ENCODE data around the gene NKTR. TPM values are rescaled to one million over a fixed set of nuclear protein-coding genes. Genes with fewer than 3 reads are reported as not detected.

NKTR gene
- total and polyA plus RNA-seq, 2 of the 13 experiments (the other 11 are each of a cell fraction or from before 2014, with no cell fraction given) = 41.3 to 59.6 TPM

DNA sequence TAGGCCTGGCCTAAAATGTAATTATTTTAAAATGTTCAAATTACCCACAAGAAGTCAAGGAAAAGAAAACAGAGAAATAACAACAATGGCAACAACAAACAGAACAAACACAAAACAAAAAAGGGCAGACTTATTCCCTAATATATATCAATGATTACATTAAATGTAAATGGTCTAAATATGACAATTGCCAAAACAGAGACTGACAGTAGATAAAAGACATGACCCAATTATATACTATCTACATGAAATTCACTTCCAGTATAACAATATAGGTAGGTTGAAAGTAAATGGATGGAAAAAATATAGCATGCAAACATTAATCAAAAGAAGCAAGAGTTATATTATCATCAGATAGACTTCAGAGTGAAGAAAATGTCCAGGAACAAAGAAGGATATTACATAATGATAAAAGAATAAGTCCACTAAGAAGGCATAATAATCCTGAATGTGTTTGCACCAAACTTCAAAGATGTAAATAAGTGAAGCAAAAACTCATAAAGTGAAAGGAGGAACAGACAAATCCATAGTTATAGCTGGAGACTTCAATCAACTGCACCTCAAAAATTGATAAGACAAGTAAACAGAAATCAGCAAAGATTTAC, 25.2 kb upstream of the NKTR start (continued):
- TF ChIP-seq NFE2L2 (IDR thresholded peaks at IDR 0.05; ENCODE audit: low read length) (no peak), REXO4 (CRISPR knock-in tag; IDR thresholded peaks at IDR 0.05; ENCODE audit: borderline replicate concordance) (no peak), ZNF781 (CRISPR knock-in tag; IDR thresholded peaks at IDR 0.05; ENCODE audit: borderline replicate concordance, not compliant biosample characterization) (no peak), MXD3 (CRISPR knock-in tag; IDR thresholded peaks at IDR 0.05) (no peak), ZNF574 (CRISPR knock-in tag; IDR thresholded peaks at IDR 0.05) (no peak), ZNF569 (CRISPR knock-in tag; IDR thresholded peaks at IDR 0.05; ENCODE audit: borderline replicate concordance) (no peak), TFDP2 (CRISPR knock-in tag; IDR thresholded peaks at IDR 0.05) (no peak), ZFY (CRISPR knock-in tag; IDR thresholded peaks at IDR 0.05) (no peak), CHD2 (IDR thresholded peaks at IDR 0.05; ENCODE audit: low read depth, low read length) (no peak), MTA3 (CRISPR knock-in tag; IDR thresholded peaks at IDR 0.05) (no peak), ZFP36 (IDR thresholded peaks at IDR 0.05; ENCODE audit: borderline replicate concordance, low read depth, low read length, partially characterized antibody) (no peak)
- TF ChIP-seq, protein P1, sequence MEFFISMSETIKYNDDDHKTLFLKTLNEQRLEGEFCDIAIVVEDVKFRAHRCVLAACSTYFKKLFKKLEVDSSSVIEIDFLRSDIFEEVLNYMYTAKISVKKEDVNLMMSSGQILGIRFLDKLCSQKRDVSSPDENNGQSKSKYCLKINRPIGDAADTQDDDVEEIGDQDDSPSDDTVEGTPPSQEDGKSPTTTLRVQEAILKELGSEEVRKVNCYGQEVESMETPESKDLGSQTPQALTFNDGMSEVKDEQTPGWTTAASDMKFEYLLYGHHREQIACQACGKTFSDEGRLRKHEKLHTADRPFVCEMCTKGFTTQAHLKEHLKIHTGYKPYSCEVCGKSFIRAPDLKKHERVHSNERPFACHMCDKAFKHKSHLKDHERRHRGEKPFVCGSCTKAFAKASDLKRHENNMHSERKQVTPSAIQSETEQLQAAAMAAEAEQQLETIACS (CRISPR knock-in tag; IDR thresholded peaks at IDR 0.05) = no peak
